Cardiac fibroblast (primary cell): ENCODE results near the gene MINDY4B.

ENCODE experiments used
- DNase-seq, 2 donors: peaks; one replicate each; pipeline versions ENCODE4 v3.0.0 to v3.0.0-alpha.2; 2010; ENCODE audit warnings: low read depth in 2 of 2
- H3K4me3 ChIP-seq, 2 donors: replicated peaks in 1 of 2; 1 replicate in 1 of 2; 2 replicates in 1 of 2; pipeline ENCODE4 v1.5.1; 2011; ENCODE audit warnings: low read depth in 2 of 2, low read length in 2 of 2, mild to moderate bottlenecking in 2 of 2, moderate library complexity in 1 of 2
- CTCF ChIP-seq: IDR thresholded peaks from one replicate; pipeline ENCODE4 v1.5.1; 2011; ENCODE audit warnings: low read depth, mild to moderate bottlenecking, low read length, inconsistent platforms

MINDY4B gene

GRCh38 chr3:150902988-150903387 lies 2.3 kb downstream of the MINDY4B start:
- TF ChIP-seq CTCF: no peak
- DNase-seq: no peak
- no peak overlapping the region for H3K4me3 ChIP-seq

GRCh38 chr3:150901793-150902192 lies 3.4 kb downstream of the MINDY4B start:
- DNase-seq: no peak
- H3K4me3 ChIP-seq: no peak overlapping the region
- no peak for TF ChIP-seq CTCF

- no peak for DNase-seq
- H3K4me3 ChIP-seq: no peak overlapping the region
- no peak for TF ChIP-seq CTCF
These were observed 6.1 kb downstream of the MINDY4B start for GRCh38 chr3:150899141-150899540.

- TF ChIP-seq CTCF: no peak
- H3K4me3 ChIP-seq: no peak overlapping the region
- no peak for DNase-seq
These were observed 7.0 kb downstream of the MINDY4B start for GRCh38 chr3:150898046-150898754.

- no peak overlapping the region for H3K4me3 ChIP-seq
- no peak for DNase-seq
These were observed 7.6 kb downstream of the MINDY4B start for GRCh38 chr3:150897592-150897991.

GRCh38 chr3:150890831-150891230 lies 14.4 kb downstream of the MINDY4B start:
- no peak for TF ChIP-seq CTCF
- no peak overlapping the region for H3K4me3 ChIP-seq
- no peak for DNase-seq

More at GRCh38 chr3:150897592-150897991, 7.6 kb downstream of the MINDY4B start:
- no peak for TF ChIP-seq CTCF

- no peak for TF ChIP-seq CTCF
- no peak overlapping the region for H3K4me3 ChIP-seq
- peak; percentile 27 to 58 for DNase-seq
These were observed 14.9 kb downstream of the MINDY4B start for GRCh38 chr3:150890295-150890694.
